Esophagus squamous epithelium (tissue), 5 donors: Measurements from ENCODE around the gene ZP3. TPM values are rescaled to one million over a fixed set of nuclear protein-coding genes. Genes with fewer than 3 reads are reported as not detected.
"Not testable (repeated sequence)": the region's sequence is repeated elsewhere in the genome, so short reads cannot be mapped to it uniquely, and the experiment has no call there.

Experiments
- DNase-seq: peaks from one replicate; lab custom pipeline; 2025; lab: John Stamatoyannopoulos, UW
- H3K27ac ChIP-seq, 4 donors: fragments of 200-600 bp; sonication (generic); one replicate each; pipeline ENCODE4 v1.5.1; 2016 to 2019; ENCODE audit warnings: mild to moderate bottlenecking in 1 of 4
- H3K27me3 ChIP-seq, 4 donors: fragments of 200-600 bp; sonication (generic); 1 replicate in 3 of 4; 2 replicates in 1 of 4; pipeline versions ENCODE4 v1.5.1 to v1.6.0; 2017 to 2021; ENCODE audit warnings: antibody characterized with exemption in 1 of 4
- H3K36me3 ChIP-seq, 3 donors: fragments of 200-600 bp; sonication (generic); one replicate each; pipeline ENCODE4 v1.5.1; 2016 to 2019
- H3K4me1 ChIP-seq, 3 donors: fragments of 200-600 bp; sonication (generic); one replicate each; pipeline ENCODE4 v1.5.1; 2017 to 2019
- H3K4me3 ChIP-seq, 4 donors: fragments of 200-600 bp; sonication (generic); 1 replicate in 3 of 4; 2 replicates in 1 of 4; pipeline ENCODE4 v1.5.1; 2016 to 2019; ENCODE audit warnings: mild to moderate bottlenecking in 2 of 4, moderate library complexity in 1 of 4
- H3K9me3 ChIP-seq, 3 donors: fragments of 200-600 bp; sonication (generic); one replicate each; pipeline ENCODE4 v1.5.1; 2016 to 2019
- POLR2A ChIP-seq, 4 donors: fragments of 450-650 bp; IDR thresholded peaks; one replicate each; pipeline ENCODE4 v1.6.1; 2017; ENCODE audit warnings: antibody characterized with exemption in 4 of 4, mild to moderate bottlenecking in 4 of 4, moderate library complexity in 3 of 4
- WGBS, 2 donors: methylation state at CpG; one replicate each; pipeline ENCODE4 v1.1.5; 2018; 5-methylcytosine and 5-hydroxymethylcytosine counted together
- intact Hi-C: fragments of 100-400 bp; cut with DNase I; formaldehyde crosslinking; loops from one replicate; pipeline ENCODE4 v1.15.0; 2022
- total RNA-seq, 4 donors: library from RNA; depleted of rRNA; stranded (reverse); fragments of >200 nt; gene quantifications; one replicate each; pipeline ENCODE4 v1.1.0, GENCODE V29; 2016
- TF ChIP-seq, protein P1 (sequence below), 6 experiments: fragments of 450-650 bp in 4 of 6; fragments of 200-600 bp in 2 of 6; sonication (generic) in 2 of 6; IDR thresholded peaks; one replicate each; pipeline ENCODE4 v1.5.1; 2016 to 2019; ENCODE audit warnings: antibody characterized with exemption in 6 of 6, mild to moderate bottlenecking in 4 of 6, moderate library complexity in 4 of 6
- donor health status: DM: yes; HTN: yes; CAD: no.

Gene ZP3
- total RNA-seq, 4 donors from 2014 or later = 3.8 to 7.9 (median 4.4) TPM

DNA sequence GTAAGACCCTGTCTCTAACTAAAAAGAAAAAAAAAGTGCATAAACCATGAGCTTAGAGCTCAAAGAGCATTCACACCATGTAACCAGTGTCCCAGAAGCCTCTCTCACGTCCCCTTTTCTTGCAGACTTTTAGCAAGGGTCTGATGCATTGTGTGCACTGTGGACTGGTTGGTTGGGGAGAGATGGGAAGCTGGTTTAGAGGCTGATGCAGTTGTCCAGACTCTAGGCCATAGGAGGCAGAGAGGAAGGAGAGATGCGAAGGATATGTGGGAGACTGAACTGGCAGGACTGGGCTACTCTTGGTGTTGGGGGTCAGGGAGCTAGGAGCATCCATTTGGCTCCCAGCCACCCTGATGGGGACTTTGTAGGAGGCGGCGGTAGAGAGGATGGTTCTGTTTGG, 17.0 kb upstream of the ZP3 start:
- no peak for TF ChIP-seq POLR2A (IDR thresholded peaks at IDR 0.05)
- TF ChIP-seq, protein P1, sequence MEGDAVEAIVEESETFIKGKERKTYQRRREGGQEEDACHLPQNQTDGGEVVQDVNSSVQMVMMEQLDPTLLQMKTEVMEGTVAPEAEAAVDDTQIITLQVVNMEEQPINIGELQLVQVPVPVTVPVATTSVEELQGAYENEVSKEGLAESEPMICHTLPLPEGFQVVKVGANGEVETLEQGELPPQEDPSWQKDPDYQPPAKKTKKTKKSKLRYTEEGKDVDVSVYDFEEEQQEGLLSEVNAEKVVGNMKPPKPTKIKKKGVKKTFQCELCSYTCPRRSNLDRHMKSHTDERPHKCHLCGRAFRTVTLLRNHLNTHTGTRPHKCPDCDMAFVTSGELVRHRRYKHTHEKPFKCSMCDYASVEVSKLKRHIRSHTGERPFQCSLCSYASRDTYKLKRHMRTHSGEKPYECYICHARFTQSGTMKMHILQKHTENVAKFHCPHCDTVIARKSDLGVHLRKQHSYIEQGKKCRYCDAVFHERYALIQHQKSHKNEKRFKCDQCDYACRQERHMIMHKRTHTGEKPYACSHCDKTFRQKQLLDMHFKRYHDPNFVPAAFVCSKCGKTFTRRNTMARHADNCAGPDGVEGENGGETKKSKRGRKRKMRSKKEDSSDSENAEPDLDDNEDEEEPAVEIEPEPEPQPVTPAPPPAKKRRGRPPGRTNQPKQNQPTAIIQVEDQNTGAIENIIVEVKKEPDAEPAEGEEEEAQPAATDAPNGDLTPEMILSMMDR (IDR thresholded peaks at IDR 0.05) = no peak
- Histone ChIP-seq H3K9me3 (no peaks in the 10 kb centered on the region), H3K4me3 (no peak overlapping the region), H3K36me3 (no peaks in the 10 kb centered on the region), H3K27me3 (no peaks in the 10 kb centered on the region), H3K27ac (no peak overlapping the region), H3K4me1 (no peaks in the 10 kb centered on the region)
- 89 to 90% methylated on average over 4 of the region's 4 CpGs for WGBS, 2 donors
- intact Hi-C loops = no loop called here
- DNase-seq = no peak

- no peak overlapping the region for H3K27ac ChIP-seq
- intact Hi-C loops = no loop called here
- no peaks in the 10 kb centered on the region for H3K4me1 ChIP-seq
- H3K9me3 ChIP-seq = no peaks in the 10 kb centered on the region
- no peak overlapping the region for H3K4me3 ChIP-seq
- no peak for DNase-seq
- no peaks in the 10 kb centered on the region for H3K36me3 ChIP-seq
- TF ChIP-seq, protein P1 (IDR thresholded peaks at IDR 0.05) = no peak
- TF ChIP-seq POLR2A (IDR thresholded peaks at IDR 0.05) = no peak
- H3K27me3 ChIP-seq = no peaks in the 10 kb centered on the region
Measured at GRCh38 chr7:76408121-76408560, 16.6 kb upstream of the ZP3 start.

DNA sequence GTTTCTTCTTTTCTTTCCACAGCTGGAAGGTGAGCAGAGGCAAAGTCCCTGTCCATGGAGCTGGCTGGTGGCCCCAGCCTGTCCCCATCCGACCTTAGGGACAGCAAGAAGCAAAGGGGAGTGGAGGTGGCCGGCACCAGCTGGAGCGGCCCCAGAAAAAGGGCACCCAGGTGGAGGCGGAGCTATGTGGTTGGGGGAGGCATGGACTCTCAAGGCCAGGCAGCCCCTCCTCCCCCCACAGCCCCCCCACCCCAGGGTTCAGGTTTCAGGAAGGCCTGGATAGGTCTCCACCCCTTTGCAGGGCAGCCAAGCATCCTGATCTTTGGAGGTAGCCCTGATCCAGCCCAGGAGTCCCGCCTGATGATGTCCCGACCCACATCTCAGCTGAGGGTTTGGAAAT, 15.2 kb upstream of the ZP3 start, which contains the start of gene SSC4D:
Gene SSC4D (minus strand): TSS at position 161 of the 400 bp plus-strand sequence. CDS start 5,258 bp downstream, outside the sequence.
- intact Hi-C loops = no loop called here
- no peak within 1 kb of the TSS for H3K27ac ChIP-seq
- no peaks in the 10 kb centered on the region for H3K27me3 ChIP-seq
- H3K4me1 ChIP-seq = no peaks in the 10 kb centered on the region
- no peaks in the 10 kb centered on the region for H3K9me3 ChIP-seq
- no peaks in the 10 kb centered on the region for H3K36me3 ChIP-seq
- H3K4me3 ChIP-seq = no peak within 1 kb of the TSS
- WGBS, 2 donors = 81 to 91% methylated on average over 2 to 4 of the region's 6 CpGs
- DNase-seq = no peak
- TF ChIP-seq, protein P1 (IDR thresholded peaks at IDR 0.05) = no peak
- TF ChIP-seq POLR2A (IDR thresholded peaks at IDR 0.05) = no peak

GRCh38 chr7:76411626-76412025, 13.1 kb upstream of the ZP3 start:
- Histone ChIP-seq H3K36me3 (no peaks in the 10 kb centered on the region), H3K27ac (no peak overlapping the region), H3K4me3 (no peak overlapping the region), H3K4me1 (no peaks in the 10 kb centered on the region), H3K9me3 (no peaks in the 10 kb centered on the region), H3K27me3 (no peaks in the 10 kb centered on the region)
- TF ChIP-seq POLR2A (IDR thresholded peaks at IDR 0.05) = no peak
- TF ChIP-seq, protein P1 (IDR thresholded peaks at IDR 0.05) = no peak
- no peak for DNase-seq
- intact Hi-C loops = no loop called here
- WGBS, 2 donors = 44 to 65% methylated on average over 1 of the region's 1 CpG

DNA sequence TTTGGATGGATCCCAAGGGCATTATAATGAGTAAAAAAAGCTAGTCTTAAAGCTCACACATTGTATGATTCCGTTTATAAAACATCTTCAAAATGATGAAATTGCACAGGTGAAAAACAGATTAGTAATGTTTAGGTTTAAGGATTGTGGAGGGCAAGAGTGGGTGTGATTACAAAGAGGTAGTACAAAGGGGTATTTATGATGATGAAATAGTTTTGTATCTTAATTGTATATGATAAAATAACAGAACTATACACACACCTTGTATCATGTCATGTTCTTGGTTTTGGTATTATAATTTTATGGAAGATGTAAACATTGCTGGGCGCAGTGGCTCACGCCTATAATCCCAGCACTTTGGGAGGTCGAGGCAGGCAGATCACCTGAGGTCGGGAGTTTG, 12.5 kb upstream of the ZP3 start:
- intact Hi-C loops = no loop called here
- TF ChIP-seq, protein P1 (IDR thresholded peaks at IDR 0.05) = no peak
- TF ChIP-seq POLR2A (IDR thresholded peaks at IDR 0.05) = no peak
- no peak for DNase-seq
- Histone ChIP-seq H3K4me3 (no peak overlapping the region), H3K9me3 (no peaks in the 10 kb centered on the region), H3K27ac (no peak overlapping the region), H3K4me1 (no peaks in the 10 kb centered on the region), H3K36me3 (no peaks in the 10 kb centered on the region), H3K27me3 (no peaks in the 10 kb centered on the region)
- 72 to 82% methylated on average over 5 of the region's 5 CpGs for WGBS, 2 donors

GRCh38 chr7:76417654-76418310, 7.0 kb upstream of the ZP3 start:
- intact Hi-C loops, H3K36me3 ChIP-seq, H3K27me3 ChIP-seq, H3K4me3 ChIP-seq, H3K9me3 ChIP-seq, H3K4me1 ChIP-seq, H3K27ac ChIP-seq, DNase-seq: not testable (repeated sequence)
- 93 to 95% methylated on average over 8 to 10 of the region's 10 CpGs for WGBS, 2 donors

GRCh38 chr7:76421097-76421496, 3.7 kb upstream of the ZP3 start:
- H3K27me3 ChIP-seq, H3K27ac ChIP-seq, DNase-seq, intact Hi-C loops, H3K36me3 ChIP-seq, H3K9me3 ChIP-seq, H3K4me3 ChIP-seq: not testable (repeated sequence)
- 28 to 54% methylated on average over 3 to 6 of the region's 6 CpGs for WGBS, 2 donors
- peaks cover 0 to 18% (median 7%) of the 10 kb centered on the region in 3 donors for H3K4me1 ChIP-seq
